Thymus (tissue), 11 donors: Measurements from ENCODE around the gene SUSD5. TPM values are rescaled to one million over a fixed set of nuclear protein-coding genes. Genes with fewer than 3 reads are reported as not detected.

Experiments
- DNase-seq, 9 donors: peaks; one replicate each; pipeline ENCODE4 v3.0.0-alpha.2; 2013; ENCODE audit warnings: low spot score in 9 of 9, low read depth in 6 of 9, missing footprints in 1 of 9
- H3K27ac ChIP-seq, 2 donors: one replicate each; pipeline ENCODE4 v1.5.1; 2013; ENCODE audit warnings: control low read depth in 1 of 2, low read depth in 1 of 2, low read length in 1 of 2, mild to moderate bottlenecking in 1 of 2, moderate library complexity in 1 of 2
- H3K27me3 ChIP-seq, 2 donors: one replicate each; pipeline ENCODE4 v1.5.1; 2013; ENCODE audit warnings: low read length in 1 of 2; ENCODE audit not compliant: control insufficient read depth in 2 of 2, insufficient read depth in 1 of 2
- H3K36me3 ChIP-seq, 2 donors: one replicate each; pipeline ENCODE4 v1.5.1; 2013; ENCODE audit warnings: low read length in 1 of 2, mild to moderate bottlenecking in 1 of 2, moderate library complexity in 1 of 2; ENCODE audit not compliant: control insufficient read depth in 2 of 2, insufficient read depth in 2 of 2
- H3K4me1 ChIP-seq, 2 donors: one replicate each; pipeline ENCODE4 v1.5.1; 2013; ENCODE audit warnings: low read length in 2 of 2; ENCODE audit not compliant: control insufficient read depth in 2 of 2, insufficient read depth in 2 of 2
- H3K4me3 ChIP-seq, 2 donors: one replicate each; pipeline ENCODE4 v1.5.1; 2013; ENCODE audit warnings: low read length in 2 of 2, control low read depth in 1 of 2, mild to moderate bottlenecking in 1 of 2
- H3K9me3 ChIP-seq, 2 donors: one replicate each; pipeline ENCODE4 v1.5.1; 2013; ENCODE audit warnings: low read length in 1 of 2, mild to moderate bottlenecking in 1 of 2; ENCODE audit not compliant: control insufficient read depth in 2 of 2, insufficient read depth in 1 of 2
- WGBS: extraction: QIAGEN DNeasy Blood & Tissue Kit; methylation state at CpG from one replicate; pipeline ENCODE4 v1.1.7; 2013; 5-methylcytosine and 5-hydroxymethylcytosine counted together
- polyA plus RNA-seq: library from polyadenylated mRNA; stranded (reverse); fragments of 200-250 nt; gene quantifications from one replicate; pipeline ENCODE4 v1.2.3, GENCODE V29; 2013
- total RNA-seq: library from RNA; stranded (reverse); fragments of 120-200 nt; gene quantifications from one replicate; pipeline ENCODE4 v1.2.4, GENCODE V29; 2013
- donor health status: healthy.

The SUSD5 gene
- total and polyA plus RNA-seq, 2 donors, result 0.14 to 2.5 TPM

DNA sequence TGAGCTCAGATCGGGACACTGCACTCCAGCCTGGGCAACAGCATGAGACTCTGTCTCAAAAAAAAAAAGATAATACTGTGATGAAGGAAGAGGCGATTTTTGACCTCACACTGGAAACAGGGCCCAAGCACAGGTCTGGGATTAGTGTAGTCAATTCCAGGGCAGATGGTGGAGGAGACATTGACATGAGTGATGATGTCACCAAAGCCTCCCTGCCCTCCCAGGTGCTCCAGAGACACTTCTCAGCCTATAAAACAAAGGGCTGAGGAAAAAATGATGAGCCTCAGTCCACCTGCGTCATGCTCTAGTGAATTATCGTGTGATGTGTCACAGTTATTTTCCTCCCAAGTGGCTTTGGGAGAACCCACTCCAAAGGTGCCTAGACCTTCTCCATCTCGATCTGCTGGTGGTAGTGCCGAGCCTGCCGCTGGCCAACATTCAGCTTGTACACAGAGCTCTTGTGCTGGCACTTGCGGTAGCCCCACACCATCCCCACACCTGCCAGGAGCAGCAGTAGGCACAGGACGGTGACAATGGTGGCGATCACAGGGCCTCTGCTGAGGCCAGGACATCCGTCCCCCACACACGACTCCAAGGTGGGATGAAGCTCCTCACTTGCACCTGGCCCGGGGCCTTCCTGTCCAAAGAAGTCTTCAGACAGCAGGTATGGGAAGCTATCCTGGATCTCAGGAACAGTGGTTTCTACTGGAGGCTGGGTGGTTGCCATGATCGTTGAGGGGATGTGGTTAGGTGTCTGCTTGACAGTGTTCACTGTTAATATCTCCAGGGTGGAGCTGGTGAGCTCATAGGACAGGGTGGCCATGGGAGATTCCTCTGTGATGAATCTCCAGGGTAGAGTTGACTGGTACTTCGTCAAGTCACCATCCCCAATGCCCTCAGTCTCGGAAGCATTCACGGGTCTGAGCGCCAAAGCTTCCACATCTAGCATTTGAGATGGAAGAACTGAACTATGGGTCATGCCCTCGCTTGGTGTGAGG lies 65.9 kb downstream of the SUSD5 start:
- WGBS, result 97% methylated on average over 19 of the region's 19 CpGs
- DNase-seq, result no peak
- Histone ChIP-seq H3K27ac (no peak overlapping the region), H3K36me3 (no peaks in the 10 kb centered on the region), H3K9me3 (no peaks in the 10 kb centered on the region), H3K27me3 (no peaks in the 10 kb centered on the region), H3K4me1 (no peaks in the 10 kb centered on the region), H3K4me3 (no peak overlapping the region)

DNA sequence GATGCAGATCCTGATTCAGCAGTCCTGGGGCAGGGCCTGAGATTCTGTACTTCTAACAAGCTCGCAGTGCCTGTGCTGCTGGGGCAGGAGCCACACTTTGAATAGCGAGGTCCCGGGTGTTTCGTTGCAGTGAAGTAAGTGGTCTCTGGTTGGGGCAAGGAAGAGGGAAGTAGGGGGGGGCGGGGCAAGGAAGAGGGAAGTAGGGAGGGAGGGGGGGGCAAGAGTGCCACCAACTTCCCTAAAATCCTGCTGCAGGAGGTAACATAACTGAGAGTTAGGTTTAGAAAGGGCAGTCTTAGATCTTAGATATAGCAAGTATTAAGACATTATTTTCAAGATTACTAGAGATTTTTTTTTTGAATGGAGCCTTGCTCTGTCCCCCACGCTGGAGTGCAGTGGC lies 69.3 kb downstream of the SUSD5 start:
- H3K4me1 ChIP-seq, result no peaks in the 10 kb centered on the region
- H3K36me3 ChIP-seq, result peaks cover 0 to 3% of the 10 kb centered on the region in 2 donors
- WGBS, result 19% methylated on average over 5 of the region's 6 CpGs
- no peaks in the 10 kb centered on the region for H3K27me3 ChIP-seq
- H3K4me3 ChIP-seq, result no peak overlapping the region
- H3K27ac ChIP-seq, result no peak overlapping the region
- H3K9me3 ChIP-seq, result no peaks in the 10 kb centered on the region
- no peak for DNase-seq

DNA sequence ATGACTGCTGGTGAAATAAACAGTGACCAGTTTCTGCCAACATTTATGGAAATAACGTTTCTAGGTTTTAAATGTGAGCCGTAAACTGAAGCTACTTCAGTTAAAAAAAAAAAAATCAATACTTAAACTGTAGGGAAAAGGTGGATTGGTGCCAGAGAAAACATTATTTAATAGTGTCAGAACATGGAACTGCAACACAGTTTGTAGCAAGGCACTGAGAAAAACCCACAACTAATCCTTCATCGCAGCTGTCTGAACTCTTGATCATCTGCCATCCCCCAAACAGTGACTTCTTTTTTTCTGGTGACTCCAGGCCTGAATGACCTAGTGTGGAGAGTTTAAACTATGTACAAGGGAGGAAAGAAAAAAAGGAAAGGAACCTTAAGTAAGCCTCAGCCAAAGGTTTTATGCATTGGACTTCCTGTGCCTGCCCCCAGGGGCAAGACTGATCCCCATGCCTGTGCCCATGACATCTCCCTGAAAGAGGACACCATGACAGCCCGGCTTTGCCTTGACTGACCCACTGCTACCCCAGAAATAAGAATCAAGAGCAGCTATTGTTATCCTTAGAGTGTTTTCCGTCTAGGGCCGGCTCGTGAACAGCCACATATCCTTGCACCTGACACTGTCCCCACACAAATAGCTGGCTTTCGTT lies 71.7 kb downstream of the SUSD5 start:
- Histone ChIP-seq H3K4me1 (no peaks in the 10 kb centered on the region), H3K36me3 (peaks cover 2 to 3% of the 10 kb centered on the region in 2 donors), H3K4me3 (no peak overlapping the region), H3K27me3 (no peaks in the 10 kb centered on the region), H3K9me3 (no peaks in the 10 kb centered on the region), H3K27ac (no peak overlapping the region)
- DNase-seq, result no peak
- WGBS, result 92% methylated on average over 8 of the region's 8 CpGs

DNA sequence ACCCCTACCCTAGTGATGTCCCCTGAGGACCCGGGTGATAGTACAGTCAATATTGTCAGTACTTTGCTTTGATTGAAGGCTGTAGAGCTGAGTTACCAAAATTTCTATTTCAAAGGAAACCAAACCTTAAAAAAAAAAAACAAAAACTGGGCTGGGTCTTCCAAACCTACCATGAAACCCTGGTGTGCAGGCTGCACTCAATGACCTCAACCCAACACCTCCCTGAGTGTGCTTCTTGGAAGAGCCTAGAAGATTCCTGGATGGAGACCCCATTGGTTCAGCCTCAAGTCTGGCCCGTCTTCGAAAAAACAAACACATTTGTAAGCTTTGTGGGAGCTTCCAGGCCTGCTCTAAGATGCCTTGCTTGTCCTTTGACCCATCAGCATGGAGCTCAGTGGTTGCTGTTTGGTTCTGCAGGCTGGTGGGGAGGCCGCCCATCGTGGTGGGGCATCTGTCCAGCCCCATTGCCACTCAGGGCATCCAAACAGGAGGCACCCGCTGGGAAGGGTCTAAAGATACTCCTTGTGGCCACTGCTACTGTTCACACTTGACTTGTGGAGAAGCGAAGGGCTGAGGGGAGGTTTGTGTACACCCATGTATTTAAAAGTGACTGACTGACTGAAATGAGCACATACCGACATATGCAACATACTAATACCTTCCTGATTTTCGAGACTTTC lies 72.6 kb downstream of the SUSD5 start:
- DNase-seq, result no peak

DNA sequence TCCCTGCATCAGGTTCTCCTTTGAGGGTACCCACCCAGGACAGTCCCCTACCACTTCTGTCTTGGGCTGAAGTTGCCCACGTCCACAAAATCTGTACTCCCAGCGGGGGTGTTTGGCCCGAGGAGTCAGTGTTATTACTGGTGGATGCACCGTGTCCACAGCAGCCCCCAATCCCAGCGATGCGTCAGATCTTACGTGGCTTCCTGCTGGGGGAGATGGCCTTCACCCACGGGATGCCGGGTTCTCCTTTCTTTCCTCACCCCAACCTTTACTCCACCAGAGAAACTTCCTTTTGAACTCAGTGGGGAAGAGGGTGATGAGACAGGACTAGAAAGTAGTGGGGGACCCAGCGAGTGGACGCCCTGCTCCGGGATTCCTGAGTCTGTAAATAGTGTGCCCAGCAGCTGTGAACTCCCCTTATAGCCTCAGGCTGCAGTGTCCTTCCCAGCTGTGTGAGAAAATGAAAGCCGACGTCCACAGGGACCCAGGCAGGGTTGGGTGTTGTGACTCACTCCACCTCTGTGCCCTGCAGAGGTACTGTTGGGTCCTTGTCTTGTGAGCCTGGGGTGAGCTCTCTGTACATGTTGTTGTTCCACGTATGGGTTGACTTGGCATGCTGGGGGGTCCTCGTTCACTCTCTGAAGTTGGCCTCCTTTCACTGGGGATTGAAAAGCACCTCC lies 73.2 kb downstream of the SUSD5 start:
- Histone ChIP-seq H3K9me3 (no peaks in the 10 kb centered on the region), H3K4me1 (no peaks in the 10 kb centered on the region), H3K36me3 (peaks cover 3 to 5% of the 10 kb centered on the region in 2 donors), H3K4me3 (no peak overlapping the region), H3K27me3 (no peaks in the 10 kb centered on the region), H3K27ac (no peak overlapping the region)
- 98% methylated on average over 16 of the region's 16 CpGs for WGBS
- DNase-seq, result no peak

More for the DNA sequence above, 72.6 kb downstream of the SUSD5 start:
- H3K27ac ChIP-seq, result no peak overlapping the region
- 92% methylated on average over 9 of the region's 9 CpGs for WGBS
- H3K4me3 ChIP-seq, result no peak overlapping the region
- peaks cover 3 to 5% of the 10 kb centered on the region in 2 donors for H3K36me3 ChIP-seq
- H3K9me3 ChIP-seq, result no peaks in the 10 kb centered on the region
- no peaks in the 10 kb centered on the region for H3K4me1 ChIP-seq
- no peaks in the 10 kb centered on the region for H3K27me3 ChIP-seq

DNA sequence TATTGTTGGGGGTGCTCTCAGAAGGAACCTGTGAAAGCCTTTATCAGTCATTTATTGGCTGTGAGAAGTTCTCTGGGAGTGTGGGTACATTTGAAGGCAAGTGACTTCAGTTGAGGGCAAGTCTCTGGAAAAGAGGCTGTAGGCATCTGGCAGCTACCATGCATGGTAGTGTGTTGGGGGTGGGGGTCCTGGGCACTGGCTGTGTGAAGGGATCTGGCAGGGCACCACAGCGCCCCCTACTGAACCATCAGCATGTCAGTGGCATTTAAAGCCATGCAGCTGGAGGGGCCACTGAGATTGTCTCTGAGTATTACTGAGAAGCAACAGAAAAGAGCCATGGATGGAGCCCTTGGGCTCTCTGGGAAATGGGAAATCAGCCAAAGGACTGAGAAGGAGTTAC lies 74.2 kb downstream of the SUSD5 start:
- peaks cover 3 to 5% of the 10 kb centered on the region in 2 donors for H3K36me3 ChIP-seq
- H3K27me3 ChIP-seq, result no peaks in the 10 kb centered on the region
- 93% methylated on average over 1 of the region's 1 CpG for WGBS
- H3K9me3 ChIP-seq, result no peaks in the 10 kb centered on the region
- no peak overlapping the region for H3K4me3 ChIP-seq
- H3K4me1 ChIP-seq, result no peaks in the 10 kb centered on the region
- DNase-seq, result peak in 2 of 9 donors; percentile 11 to 20
- H3K27ac ChIP-seq, result no peak overlapping the region

DNA sequence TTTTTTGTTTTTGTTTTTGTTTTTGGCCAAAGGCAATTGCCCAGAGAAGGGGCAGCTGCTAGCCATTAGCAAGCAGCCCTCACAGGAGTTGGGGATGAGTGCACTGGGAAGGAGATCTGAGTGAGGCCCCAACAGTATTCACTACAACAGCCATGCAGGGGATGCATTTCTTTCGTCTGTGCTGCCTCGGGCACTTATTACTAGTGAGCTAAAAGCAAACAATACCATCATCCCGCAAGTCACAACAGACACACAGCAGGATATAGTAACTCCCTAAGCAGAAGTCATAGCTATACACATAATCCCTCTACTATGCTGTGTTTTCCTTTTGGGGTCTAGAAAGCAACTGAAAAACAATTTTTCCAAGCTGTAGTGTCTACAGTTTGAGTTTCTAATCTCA lies 77.6 kb downstream of the SUSD5 start:
- H3K9me3 ChIP-seq, result no peaks in the 10 kb centered on the region
- no peaks in the 10 kb centered on the region for H3K27me3 ChIP-seq
- H3K27ac ChIP-seq, result no peak overlapping the region
- H3K4me1 ChIP-seq, result no peaks in the 10 kb centered on the region
- peaks cover 3 to 5% of the 10 kb centered on the region in 2 donors for H3K36me3 ChIP-seq
- DNase-seq, result no peak
- no peak overlapping the region for H3K4me3 ChIP-seq
- 99% methylated on average over 3 of the region's 3 CpGs for WGBS

DNA sequence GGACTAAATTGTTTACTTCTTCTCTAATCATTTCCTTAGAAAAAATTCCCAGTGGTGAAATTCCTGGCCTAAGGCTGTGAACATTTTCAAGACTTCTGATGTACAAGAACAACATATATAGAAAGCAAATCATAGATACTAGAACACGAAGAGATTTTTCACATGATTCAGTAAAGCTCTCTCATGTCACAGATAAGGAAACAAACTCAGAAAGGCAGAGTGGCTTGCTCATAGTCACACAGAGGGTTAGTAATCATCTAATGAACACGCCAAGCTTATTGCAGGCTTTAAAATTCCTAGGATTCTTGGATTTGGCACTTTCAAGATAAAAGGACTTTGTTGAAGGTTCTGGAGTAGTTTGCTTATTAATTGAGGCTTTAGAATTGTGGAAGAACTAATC lies 78.6 kb downstream of the SUSD5 start:
- no peak for DNase-seq
- Histone ChIP-seq H3K9me3 (no peaks in the 10 kb centered on the region), H3K27me3 (no peaks in the 10 kb centered on the region), H3K27ac (no peak overlapping the region), H3K4me3 (no peak overlapping the region), H3K4me1 (no peaks in the 10 kb centered on the region), H3K36me3 (peaks cover 4 to 5% of the 10 kb centered on the region in 2 donors)
- 96% methylated on average over 2 of the region's 2 CpGs for WGBS
